ENCODE measurements around the gene RAPGEF1.

The RAPGEF1 gene

DNA sequence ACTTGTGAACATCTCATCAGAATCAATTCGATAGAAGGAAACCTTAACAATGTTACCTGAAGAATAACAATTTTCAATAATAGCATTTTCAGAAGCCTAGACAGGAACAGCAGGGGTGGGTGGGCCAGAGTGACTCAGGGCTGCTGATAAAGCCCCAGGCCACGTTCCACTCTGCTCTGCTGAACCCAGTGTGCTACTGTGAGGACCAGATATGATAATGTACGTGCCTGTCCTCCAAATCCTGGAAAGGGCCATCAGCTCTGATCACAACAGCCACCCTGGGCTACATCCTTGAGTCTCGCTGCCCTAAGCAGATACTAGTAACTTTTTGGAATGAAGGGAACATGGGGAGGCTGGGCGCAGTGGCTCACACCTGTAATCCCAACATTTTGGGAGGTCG lies 103.3 kb downstream of the RAPGEF1 start:
- no peak for DNase-seq

DNA sequence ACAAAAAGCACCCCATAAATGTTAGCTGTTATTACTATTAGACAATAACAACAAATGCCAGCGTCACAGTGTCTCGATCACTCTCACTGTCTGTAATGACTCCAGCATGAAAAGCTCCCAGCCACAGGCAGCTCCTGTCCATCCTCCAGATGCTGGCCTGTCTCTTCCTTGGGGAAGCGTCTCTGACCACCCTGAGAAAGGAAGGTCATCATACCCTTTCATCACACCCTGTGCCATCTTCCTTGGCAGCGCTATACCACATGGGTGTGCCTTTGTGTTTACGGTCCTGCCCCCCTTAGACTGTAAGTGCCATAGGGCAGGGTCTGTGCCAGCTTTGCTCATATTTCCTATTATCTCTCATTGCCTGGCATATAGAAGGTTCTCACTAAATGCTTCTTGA lies 104.0 kb downstream of the RAPGEF1 start:
- no peak for DNase-seq

DNA sequence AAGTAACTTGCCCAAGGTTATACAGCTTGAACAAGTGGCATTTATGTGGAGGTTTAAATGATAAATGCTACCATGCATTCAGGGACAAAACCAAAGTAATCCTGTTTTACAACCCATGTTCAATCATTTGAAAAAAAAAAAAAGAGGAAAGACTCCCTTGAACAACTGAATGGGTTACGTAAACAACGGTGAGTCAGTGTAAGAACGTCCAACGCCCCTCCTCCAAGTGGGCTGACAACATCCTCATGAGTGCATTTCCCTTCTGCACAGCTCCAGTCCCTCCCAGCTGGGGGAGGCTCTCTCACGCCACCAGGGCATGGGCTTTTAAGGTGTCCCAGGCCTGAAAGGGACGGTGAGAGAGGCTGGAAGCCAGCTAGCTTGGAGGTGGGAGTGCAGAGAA lies 104.6 kb downstream of the RAPGEF1 start:
- DNase-seq, result peak; percentile 72

DNA sequence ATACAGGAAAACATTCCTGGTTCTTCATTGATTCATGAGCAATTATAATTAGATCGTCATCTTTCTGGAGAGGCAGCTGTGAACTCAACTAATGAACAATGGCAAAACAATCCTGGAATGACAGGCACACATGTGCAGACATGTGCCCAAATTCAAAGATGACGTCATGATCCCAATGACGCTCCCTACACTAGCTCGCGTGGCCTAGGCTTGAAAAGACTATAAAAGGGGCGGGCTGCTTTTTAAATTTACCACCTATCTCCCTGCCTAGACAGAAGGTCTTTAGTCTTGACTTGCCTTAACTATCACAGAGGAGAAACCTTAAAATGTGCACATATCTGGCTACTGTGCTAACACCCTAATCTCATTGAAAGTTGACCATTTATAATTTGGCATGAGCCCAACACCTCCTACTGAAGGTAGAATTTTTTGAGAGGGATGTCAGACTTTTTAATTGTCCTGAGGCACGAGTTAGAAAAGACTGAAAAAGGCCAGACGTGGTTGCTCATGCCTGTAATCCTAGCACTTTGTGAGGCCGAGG lies 106.3 kb downstream of the RAPGEF1 start:
- no peak for DNase-seq

DNA sequence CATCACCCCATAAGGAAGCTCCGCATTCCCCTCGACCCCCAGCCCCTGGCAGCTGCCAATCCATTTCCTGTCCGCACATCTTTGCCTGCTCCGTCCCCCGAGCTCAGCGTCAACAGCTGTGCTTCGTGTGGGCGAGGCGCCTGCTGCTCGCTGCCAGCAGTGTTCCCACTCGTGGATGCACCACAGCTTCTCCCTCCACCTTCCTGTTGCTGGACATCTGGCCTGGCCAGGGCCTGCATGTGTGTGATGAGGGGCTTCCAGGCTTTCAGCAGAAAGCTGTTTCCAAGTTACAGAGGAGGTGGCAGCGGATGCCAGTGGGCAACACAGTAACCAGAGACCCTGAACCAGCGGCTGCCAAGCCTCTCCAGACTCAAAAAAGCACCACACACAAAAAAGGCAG lies 108.6 kb downstream of the RAPGEF1 start:
- no peak for DNase-seq

DNA sequence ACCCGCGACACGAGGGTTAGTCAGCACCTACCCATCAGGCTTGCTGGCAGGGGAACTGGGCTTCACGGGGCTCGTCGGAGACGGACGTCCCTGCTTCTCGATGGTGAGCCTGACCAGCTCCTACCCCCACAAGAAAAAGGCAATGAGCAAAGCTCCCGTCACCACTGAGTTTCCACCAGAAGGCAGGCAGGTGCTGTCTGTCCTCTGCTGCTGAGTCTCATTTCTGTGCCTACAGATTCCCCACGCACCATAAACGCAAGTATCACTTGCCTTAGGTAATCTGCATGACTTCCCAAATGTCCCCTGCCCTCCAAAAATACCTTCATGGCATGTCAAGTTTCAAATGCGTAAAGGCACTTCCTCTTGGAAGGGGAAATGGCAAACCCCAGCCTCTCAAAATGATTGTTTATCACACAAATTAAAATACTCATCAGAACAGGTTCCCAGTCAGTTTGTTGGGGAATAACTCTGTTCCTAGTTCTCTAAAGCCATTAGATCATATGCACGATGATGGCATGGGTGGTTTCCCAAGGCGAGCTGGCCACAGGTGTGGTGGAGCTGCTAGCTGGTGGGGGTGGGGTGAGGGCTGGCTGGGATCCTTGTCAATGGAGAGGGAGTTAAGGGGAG lies 109.6 kb downstream of the RAPGEF1 start:
- DNase-seq, result no peak

DNA sequence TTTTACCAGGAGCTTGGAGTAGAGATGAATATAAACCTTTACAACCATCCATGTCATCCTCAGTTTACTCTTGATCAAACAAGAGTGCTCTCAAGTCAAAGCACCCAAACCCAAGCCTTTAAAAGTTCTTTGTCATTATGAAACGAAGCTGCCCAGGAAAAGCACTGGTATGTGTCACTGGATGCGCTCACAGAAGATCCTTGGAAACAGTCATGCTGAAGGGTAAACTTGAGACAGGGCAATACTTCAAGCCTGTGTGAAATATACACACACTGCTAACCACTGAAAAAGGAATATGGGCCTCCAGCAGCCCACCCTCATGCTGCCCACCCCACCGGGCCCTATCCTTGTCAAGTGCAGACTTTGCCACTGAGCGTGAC lies 110.1 kb downstream of the RAPGEF1 start:
- no peak for DNase-seq

DNA sequence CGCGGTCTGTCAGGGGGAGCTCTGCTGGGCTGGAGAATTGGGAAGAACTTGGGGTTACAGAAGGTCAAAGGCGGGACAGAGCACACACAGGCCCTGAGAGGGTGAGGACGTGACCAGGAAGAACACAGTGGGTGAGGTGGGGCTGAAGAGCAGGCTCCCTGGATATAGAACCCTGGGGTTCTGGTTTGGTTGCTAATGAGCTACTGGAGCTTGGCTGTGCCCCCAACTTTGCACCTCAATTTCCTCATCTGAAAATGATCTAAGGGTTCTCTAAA lies 110.7 kb downstream of the RAPGEF1 start:
- no peak for DNase-seq

DNA sequence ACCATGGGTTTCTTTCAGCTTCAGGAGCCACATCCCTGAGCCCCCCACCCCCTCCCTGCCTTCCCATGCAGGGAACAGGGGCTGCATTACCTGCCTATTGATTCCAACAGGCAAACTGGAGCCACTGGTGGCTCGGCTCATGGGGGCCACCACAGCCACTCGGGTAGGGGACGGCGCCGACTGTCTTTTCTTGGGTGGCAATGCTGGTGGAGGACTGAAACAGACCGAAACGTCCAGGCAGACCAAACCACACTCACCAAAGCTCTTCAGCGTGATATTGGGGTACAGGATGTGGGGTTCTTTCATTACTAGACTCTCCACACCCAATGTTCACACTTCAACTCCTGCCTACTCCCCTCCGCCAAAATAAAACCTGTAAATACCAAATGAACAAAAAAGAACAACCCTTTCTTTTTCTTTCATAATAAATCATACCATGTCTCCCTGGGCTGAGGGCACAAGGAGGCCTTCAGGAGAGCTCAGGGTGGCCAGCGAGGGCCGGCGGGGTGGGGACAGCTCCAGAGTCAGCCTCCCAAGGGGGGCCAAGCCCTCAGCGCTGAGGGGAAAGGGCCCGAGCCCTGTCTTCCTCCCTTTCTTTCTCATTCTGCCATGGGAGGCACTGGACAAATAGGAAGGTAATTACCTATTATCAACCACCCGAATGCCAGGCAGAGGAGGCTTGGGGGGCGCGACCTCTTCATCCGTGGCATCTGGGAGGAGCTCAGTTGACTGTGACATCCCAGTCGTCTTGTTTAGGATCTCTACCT lies 111.2 kb downstream of the RAPGEF1 start:
- no peak for DNase-seq

DNA sequence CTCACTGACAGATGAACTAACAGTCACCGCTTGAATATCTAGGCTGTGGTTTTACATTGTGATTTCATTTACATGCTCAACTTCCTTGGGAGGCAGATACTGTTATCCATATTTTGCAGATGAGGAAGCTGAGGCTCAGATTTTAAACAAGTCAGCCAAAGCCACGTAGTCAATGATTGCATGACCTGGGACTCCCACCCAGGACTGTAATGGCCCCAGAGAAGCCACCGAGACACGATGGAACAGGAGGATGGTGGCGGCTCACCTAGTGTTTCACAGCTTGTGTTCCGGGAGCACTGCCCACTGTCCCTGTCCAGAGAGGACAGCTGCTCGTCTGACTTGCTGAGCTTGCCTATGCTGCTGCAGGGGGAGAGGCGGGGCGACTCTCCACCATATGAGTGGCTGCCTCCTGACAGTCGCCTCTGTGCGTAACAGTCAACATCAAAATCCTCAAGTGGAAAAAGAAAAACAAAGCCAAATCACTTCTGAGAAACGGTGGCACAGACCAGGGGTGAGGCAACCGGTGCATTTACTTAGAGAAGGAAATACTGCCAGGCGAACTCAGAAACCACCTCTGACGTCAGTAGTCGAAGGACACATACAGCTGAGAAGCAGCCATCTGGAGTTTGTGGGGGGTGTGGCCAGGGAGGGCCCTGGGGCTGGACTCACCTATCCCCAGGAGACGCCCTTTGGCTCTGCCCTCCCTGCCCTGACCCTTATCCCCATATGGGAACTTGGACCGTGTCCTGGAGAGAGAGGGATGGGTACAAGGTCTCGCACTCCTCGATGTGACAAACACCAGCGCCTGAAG lies 112.0 kb downstream of the RAPGEF1 start:
- peak; percentile 47 for DNase-seq

DNA sequence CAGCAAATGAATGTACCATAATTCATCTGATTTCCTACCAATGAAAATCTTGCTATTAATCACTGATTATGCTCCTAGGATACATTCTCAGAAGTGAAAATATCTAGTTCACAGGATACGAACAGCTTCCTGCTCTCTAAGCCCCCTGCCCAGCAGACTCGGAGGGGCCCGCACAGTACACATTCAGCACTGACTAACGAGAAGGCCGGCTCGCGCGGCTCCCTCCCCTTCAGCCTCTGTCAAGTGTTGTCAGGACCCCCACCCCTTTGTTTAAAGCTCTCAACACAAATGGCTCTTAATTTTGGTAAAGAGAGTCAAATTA lies 112.6 kb downstream of the RAPGEF1 start:
- no peak for DNase-seq

DNA sequence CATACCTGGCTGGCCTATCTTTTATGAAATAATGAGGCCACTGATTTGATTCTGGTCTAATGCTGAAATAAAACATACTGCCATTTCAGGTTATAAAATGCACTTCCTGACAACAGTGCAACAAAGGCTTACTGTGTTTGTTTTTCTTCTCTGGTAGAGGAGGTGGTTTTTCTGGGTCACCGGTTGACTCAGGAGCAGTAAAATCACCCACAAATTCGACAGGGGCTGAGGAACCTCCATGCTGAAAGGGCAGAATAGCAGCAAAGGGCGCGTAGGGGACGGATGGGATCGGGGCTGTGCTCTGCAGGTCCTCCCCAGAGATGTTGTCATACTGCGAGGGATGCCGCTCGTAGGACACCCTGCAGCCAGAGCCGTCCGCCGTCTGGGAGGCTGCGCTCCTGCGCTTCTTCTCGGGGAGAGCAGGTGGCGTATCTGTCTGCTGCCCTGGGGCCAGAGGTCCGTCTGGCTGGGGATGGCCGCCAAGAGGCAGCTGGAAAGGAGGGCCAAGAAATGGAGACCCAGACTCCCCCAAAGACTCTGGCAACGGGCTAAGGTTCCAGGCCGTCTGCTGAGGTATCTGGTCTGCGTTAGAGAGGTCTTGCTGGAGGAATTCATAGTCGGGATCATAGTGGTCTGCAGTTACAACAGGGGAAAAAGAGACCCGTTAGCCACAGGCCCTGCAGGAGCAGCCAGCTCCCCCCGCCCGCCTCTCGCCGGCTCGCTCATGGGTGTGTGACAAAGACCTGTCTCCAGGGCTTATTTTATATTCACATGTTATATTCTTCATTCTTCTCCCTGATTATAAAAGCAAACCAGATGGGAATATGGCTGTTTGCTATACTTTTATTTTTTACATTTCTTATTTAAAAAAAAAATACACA lies 113.8 kb downstream of the RAPGEF1 start:
- no peak for DNase-seq

DNA sequence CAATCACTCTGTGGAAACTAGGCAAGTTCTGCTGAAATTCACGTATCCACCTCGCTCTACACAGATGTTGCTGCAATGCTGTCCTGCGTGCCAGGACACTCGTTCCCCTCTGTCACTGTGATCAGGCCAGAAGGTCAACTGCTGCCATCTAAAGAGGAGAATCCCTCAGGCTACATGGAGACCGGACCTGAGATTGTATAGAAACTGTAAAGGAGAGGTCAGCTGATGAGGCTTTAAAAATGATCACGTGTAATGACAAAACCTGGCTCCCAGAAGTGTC lies 114.4 kb downstream of the RAPGEF1 start:
- no peak for DNase-seq

DNA sequence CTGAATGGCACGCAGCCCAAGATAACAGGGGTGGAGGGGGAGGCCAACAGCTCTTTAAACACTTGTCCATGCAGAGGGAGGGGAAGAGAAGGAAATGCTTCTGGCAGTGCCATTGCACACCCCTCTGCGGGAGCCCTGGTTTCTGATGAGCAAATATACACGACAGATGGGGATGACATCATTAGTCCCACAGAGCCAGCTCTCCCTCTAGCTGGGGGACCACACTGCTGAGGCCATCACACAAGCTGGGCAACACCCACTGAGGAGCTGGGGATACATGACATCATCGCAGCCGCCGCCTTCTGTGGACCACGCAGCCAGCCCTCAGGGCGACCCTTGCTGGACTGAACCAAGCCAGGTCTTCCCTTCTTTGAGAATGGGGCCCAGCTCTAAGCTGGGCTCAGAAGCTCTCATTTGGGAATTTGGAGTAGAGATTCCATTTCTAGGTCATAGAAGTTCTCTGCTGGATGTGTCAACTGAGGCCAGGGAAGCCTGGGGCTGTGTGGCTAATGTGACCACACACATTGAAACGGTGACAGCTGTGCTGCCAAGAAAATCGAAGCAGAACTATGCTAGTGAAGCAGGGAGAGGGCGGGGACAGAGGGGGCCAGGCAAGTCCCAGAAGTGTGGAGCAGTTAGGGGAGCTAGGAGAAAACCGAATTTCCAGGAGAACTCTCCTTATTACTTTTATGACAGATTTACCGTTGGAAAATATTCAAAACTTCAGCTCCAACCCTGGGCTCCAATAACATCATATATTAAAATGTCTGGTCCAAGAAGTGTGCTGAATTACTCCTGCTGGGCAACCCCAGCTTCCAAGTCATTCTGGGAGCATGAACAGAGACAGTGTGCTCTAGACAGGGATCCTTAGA lies 115.0 kb downstream of the RAPGEF1 start:
- DNase-seq, result no peak

DNA sequence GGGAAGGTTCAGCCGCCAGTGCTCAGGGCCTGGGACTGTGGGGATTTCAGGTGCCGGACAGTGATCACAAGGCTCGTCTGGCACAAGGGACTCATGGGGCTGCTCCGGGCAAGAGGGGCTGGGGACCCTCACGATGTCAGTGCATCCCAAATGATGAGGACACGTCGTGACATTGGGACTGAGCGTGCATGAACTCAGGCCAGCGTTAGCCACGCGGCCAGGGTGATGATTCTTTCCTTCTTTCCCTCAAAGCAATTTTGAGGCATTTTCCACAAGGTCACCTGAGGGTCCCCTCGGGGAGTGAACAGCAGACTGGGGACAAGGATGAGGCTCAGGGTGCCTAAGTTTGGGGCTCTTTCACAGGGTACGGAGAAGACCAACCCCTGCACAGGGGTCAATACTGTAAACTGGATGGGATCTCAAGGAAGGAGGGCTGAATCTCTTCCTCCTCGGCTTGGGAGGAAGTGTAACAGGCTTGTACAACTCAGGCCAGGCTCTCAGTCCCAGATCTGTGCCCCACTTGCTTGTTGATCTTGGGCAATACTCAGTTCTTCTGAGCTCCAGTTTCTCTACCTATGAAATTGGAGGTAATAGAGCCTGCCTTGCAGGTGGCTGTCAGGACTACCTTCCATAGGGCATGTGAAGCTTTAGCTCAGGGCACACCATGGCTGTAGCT lies 116.1 kb downstream of the RAPGEF1 start:
- DNase-seq, result no peak

DNA sequence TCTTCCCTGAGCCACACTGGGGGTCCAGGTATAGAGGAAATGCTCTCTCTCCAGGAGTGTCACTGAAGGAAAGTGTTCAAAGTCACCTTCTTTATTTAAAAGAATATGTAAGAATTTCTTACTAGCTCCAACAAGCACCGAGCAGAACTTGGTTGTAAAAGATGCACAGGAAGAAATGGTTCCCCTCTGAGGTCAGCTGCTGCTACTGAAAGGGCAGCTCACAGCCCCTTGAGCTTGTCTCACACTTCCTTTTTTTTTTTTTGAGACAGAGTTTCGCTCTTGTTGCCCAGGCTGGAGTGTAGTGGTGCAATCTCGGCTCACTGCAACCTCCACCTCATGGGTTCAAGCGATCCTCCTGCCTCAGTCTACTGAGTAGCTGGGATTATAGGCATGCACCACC lies 117.4 kb downstream of the RAPGEF1 start:
- no peak for DNase-seq

DNA sequence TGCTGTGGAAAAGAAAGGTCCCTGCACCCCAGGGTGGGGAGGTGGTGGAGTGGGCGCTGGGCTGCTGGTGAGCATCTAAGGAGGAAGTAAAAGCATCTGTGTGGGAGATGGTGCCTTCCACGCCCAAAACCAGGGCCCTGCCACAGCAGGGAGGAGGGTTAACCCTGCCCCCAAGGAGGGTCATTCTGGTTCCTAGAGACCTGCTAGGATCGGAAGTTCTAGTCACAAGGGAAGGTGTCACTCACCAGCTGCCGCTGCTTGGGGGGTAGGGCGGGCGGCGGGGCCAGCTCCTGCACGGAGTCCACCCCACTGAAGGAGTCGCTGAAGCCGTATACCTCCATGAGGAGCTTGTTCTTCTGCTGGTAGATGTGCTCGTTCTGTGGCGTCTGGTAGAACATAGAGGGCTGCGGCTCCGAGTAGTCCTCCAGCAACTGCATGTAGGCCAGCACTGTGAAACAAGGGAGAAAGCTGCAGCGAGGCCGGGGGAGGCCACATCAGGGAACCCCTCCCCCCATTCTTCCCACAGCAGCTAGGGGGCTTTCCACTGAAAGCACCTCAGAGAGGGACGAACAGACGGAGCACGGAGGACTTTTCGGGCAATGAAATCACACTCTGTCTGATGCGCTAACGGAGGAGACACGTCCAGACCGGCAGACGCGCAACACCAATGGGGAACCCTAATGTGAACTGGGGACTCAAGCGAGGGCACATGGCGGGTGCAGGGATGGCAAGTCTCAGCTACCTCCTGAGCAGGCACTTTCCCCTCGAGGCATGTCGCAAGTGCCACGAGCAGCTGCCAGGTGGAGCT lies 118.1 kb downstream of the RAPGEF1 start:
- DNase-seq, result no peak

DNA sequence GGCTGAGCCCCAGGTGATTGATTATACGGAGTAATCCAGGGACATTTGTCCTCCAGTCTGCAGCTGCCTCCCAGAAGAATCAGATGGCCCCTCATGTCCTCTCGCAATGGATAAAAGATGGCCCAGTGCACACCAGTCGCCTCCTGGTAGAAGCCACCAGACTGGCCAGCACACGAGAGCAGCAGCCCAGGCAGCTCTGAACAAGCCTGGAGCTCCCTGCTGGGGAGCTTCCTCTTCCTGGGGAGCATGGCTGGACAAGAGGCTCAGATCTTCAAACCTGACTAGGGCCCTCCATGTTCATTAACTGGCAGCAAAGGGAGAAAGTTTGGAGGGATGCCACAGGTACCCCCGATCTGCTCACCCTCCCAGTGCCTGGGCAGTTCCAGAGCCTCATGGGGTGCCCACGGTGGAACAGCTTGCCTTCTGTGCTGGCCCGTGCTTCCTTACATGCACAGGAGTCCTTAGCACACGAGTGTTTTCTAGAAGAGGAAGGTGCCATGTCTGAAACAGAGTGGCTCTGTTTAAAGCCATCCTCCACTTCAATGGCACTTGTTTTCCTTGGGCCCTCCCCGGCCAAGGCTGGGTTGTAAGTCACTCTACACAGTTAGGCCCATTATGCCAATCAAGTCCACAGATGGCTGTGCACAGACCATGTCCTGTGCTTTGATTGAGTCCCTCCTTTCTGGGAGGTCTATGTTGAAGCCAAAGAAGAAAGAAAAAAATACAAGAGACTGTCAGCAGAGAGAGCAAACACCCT lies 118.9 kb downstream of the RAPGEF1 start:
- no peak for DNase-seq

DNA sequence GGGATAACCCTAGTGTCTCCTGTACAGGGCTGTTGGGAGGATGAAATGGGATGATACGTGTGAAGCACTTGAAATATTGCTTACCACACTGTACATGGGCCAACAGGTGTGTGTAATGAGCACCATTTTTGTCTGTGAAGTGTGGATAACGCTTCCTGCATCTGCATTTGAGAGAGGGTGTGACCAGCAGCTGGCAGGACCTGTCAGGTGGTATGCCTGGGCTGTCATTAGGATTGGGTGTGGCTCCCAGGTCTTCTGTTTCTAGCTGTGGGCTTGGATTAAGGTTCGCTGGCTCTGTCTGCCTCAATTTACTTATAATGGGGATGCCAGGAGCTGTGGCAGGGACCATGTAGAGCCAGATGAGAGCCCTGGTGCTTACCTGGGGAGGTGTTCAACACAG lies 120.2 kb downstream of the RAPGEF1 start:
- DNase-seq, result no peak

DNA sequence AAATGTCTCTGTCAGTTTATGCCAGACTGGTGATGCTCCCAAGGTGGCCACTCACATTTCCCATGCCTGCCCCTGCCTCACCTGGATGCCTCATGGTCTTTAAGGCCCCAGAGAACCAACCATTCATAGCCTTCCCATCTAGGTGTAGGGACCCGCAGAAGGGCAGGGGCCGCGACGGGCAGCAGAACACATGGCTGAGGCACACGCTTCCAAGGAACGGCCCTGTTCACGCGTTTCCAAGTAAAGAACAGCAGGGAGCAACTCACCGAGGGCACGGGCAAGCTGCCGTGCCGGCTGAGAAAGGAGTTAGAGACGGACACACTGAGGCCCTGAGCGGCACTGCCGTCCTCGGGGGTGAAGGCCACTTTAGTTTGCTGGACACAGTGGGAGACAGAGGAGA lies 121.1 kb downstream of the RAPGEF1 start:
- DNase-seq, result no peak

Measured in effector CD4-positive, alpha-beta T cell (primary cell).